C4-2B (cell line): ENCODE measurements around the gene NF1.

Experiments
- H3K27ac ChIP-seq: fragments of 450-650 bp; 2 replicates; pipeline ENCODE4 v1.5.1; 2017
- CTCF ChIP-seq: fragments of 450-650 bp; conservative IDR thresholded peaks from 2 replicates; pipeline ENCODE4 v1.5.1; 2017; ENCODE audit warnings: mild to moderate bottlenecking
- ZFX ChIP-seq: fragments of 450-650 bp; IDR thresholded peaks from 2 replicates; pipeline ENCODE4 v1.6.1; 2017

The NF1 gene

GRCh38 chr17:31320241-31320640 lies 225.5 kb downstream of the NF1 start:
- H3K27ac ChIP-seq: no peak overlapping the region

GRCh38 chr17:31320791-31321190 lies 226.0 kb downstream of the NF1 start:
- H3K27ac ChIP-seq: no peak overlapping the region
- no peak for TF ChIP-seq CTCF
- no peak for TF ChIP-seq ZFX

More at GRCh38 chr17:31320241-31320640, 225.5 kb downstream of the NF1 start:
- no peak for TF ChIP-seq ZFX
- TF ChIP-seq CTCF: no peak

- no peak within 1 kb of the TSS for H3K27ac ChIP-seq
- no peak for TF ChIP-seq CTCF
- no peak for TF ChIP-seq ZFX
These were observed 226.7 kb downstream of the NF1 start, which contains the start of gene EVI2A for GRCh38 chr17:31321481-31321880. EVI2A (minus strand) TSS chr17:31321622; CDS start chr17:31319013, 2,609 bp downstream.

GRCh38 chr17:31321966-31322365 lies 227.2 kb downstream of the NF1 start:
- no peak overlapping the region for H3K27ac ChIP-seq
- TF ChIP-seq CTCF: no peak
- TF ChIP-seq ZFX: no peak

- TF ChIP-seq ZFX: no peak
- no peak for TF ChIP-seq CTCF
These were observed 228.8 kb downstream of the NF1 start for GRCh38 chr17:31323551-31323950.

GRCh38 chr17:31327534-31328159 lies 232.9 kb downstream of the NF1 start:
- TF ChIP-seq ZFX (no peak), CTCF (no peak)
- no peak overlapping the region for H3K27ac ChIP-seq

More at GRCh38 chr17:31323551-31323950, 228.8 kb downstream of the NF1 start:
- H3K27ac ChIP-seq: no peak overlapping the region

- H3K27ac ChIP-seq: no peak overlapping the region
These were observed 233.4 kb downstream of the NF1 start for GRCh38 chr17:31328160-31328535.

More at GRCh38 chr17:31328160-31328535, 233.4 kb downstream of the NF1 start:
- TF ChIP-seq CTCF (no peak), ZFX (no peak)
